ENCODE data around the gene S100A16.

DNA sequence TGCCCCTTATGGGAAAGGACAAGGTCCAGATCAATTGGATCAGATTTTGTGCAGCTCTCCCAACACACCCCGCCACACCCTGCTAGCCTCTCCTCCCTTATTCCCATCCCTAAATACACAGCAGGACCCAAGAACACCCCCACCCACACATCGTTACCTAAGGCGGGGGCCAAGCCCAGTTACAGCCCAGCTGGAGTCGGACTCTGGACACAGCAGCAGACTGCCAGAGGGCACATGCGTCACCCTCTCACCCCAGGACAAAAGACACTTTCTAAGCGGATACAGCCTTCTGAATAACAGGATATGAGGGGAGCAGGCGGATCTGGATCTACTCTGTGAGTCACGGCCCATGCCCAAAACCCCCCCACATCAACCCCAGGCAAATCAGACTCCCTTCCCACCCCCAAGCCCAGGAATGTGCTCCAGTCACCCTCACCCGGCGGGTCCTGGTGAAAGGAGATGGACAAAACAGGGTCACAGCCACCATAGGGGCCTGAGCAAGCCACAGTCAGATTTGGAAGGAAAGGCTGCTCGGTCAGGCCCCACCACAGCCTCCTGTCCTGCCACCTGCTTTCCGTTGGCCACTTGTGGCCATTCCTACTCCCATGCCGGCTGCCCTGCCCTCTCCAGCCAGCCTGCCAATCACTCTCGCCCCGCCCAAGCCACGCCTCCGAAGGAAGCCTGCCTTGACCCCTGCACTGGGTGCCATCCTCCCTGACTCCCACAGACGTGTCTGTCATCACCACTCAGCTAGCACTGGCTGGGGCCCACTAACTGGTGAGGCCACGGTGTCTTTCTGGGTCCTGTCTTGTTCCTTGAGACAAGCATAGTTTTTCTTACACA lies 4.0 kb downstream of the S100A16 start:
- TF ChIP-seq, protein P1, sequence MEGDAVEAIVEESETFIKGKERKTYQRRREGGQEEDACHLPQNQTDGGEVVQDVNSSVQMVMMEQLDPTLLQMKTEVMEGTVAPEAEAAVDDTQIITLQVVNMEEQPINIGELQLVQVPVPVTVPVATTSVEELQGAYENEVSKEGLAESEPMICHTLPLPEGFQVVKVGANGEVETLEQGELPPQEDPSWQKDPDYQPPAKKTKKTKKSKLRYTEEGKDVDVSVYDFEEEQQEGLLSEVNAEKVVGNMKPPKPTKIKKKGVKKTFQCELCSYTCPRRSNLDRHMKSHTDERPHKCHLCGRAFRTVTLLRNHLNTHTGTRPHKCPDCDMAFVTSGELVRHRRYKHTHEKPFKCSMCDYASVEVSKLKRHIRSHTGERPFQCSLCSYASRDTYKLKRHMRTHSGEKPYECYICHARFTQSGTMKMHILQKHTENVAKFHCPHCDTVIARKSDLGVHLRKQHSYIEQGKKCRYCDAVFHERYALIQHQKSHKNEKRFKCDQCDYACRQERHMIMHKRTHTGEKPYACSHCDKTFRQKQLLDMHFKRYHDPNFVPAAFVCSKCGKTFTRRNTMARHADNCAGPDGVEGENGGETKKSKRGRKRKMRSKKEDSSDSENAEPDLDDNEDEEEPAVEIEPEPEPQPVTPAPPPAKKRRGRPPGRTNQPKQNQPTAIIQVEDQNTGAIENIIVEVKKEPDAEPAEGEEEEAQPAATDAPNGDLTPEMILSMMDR (conservative IDR thresholded peaks at IDR 0.05 in 1 of 2, IDR thresholded peaks at IDR 0.05 in 1 of 2; ENCODE audit: low read depth in 1 of 2, low read length in 2 of 2): no peak
- TF ChIP-seq EZH2 (IDR thresholded peaks at IDR 0.05; ENCODE audit: low read length, missing control alignments): no peak
